Panc1 (cell line): ENCODE results near the gene ARFGAP1.

Experiments used
- CTCF ChIP-seq: fragments of 450-650 bp; IDR thresholded peaks from 2 replicates; pipeline ENCODE4 v1.5.1; 2017; ENCODE audit warnings: mild to moderate bottlenecking
- POLR2AphosphoS5 ChIP-seq: IDR thresholded peaks from 2 replicates; pipeline ENCODE4 v1.6.1; 2012; ENCODE audit warnings: mild to moderate bottlenecking, low read depth, low read length, moderate library complexity
- REST ChIP-seq, 2 experiments: IDR thresholded peaks; 2 replicates each; pipeline ENCODE4 v1.6.1; 2011 to 2012; ENCODE audit warnings: low read depth in 2 of 2, control low read depth in 1 of 2, low read length in 1 of 2, mild to moderate bottlenecking in 1 of 2, moderate library complexity in 1 of 2; ENCODE audit not compliant: insufficient read depth in 1 of 2
- SIN3A ChIP-seq: IDR thresholded peaks from 2 replicates; pipeline ENCODE4 v1.6.1; 2012; ENCODE audit warnings: low read depth, mild to moderate bottlenecking, low read length, moderate library complexity, borderline replicate concordance; ENCODE audit not compliant: insufficient read depth

- TF ChIP-seq CTCF (no peak), POLR2AphosphoS5 (no peak), SIN3A (no peak), REST (IDR thresholded peaks at IDR 0.05; ENCODE audit: insufficient read depth in 1 of 2, low read depth in 2 of 2, low read length in 1 of 2) (no peak)
Measured at GRCh38 chr20:63235399-63235983, 37.1 kb upstream of the ARFGAP1 start, which contains the start of gene BIRC7.
